Subcutaneous adipose tissue (tissue), 4 donors: ENCODE data around the gene CMTM1. TPM values are rescaled to one million over a fixed set of nuclear protein-coding genes. Genes with fewer than 3 reads are reported as not detected.

Experiments used
- CTCF ChIP-seq: fragments of 450-650 bp; IDR thresholded peaks from one replicate; pipeline ENCODE4 v1.5.1; 2016; ENCODE audit warnings: low read depth, mild to moderate bottlenecking, control low read depth, antibody characterized with exemption, moderate library complexity
- total RNA-seq, 4 donors: library from RNA; depleted of rRNA; stranded (reverse); fragments of >200 nt; gene quantifications; one replicate each; pipeline ENCODE4 v1.1.0, GENCODE V29; 2016

The CMTM1 gene
- total RNA-seq, 4 donors from 2014 or later = 0.66 to 2.2 (median 0.82) TPM; not detected in 1

- TF ChIP-seq CTCF = no peak
Measured at GRCh38 chr16:66521252-66521713, 45.0 kb upstream of the CMTM1 start.

DNA sequence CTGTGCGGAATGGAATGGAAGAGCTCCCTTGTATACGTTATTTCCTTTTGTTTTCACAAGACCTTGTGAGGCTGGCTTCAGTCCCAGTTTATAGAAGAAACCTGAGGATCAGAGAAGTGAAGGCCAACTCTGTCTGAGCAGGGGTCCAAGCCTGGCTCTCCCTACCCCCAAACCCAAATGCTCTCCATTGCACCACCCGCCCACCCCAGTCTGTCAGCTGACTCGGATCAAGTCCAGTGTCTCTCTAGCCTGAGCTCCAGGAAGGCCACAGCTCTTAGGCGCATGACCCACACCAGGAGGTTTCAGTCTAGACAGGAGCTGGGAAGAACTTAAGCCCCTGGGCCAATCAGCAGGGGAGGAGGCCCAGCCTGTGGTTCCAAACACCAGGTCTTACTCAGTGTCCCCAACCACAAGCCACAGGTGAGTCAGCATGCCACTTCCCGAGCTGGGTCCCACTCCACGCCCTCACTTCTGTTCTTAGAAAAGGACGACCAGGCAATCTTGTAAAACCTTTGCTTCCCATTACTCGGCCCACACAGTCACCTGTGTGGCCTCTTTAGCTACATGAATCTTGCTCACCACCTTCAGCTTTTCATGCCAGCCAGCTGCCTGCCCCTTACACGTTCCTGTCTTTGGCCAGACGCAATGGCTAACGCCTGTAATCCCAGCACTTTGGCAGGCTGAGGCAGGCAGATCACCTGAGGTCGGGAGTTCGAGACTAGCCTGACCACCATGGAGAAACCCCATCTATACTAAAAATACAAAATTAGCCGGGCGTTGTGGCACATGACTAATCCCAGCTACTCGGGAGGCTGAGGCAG is 44.1 kb upstream of the CMTM1 start:
- no peak for TF ChIP-seq CTCF

DNA sequence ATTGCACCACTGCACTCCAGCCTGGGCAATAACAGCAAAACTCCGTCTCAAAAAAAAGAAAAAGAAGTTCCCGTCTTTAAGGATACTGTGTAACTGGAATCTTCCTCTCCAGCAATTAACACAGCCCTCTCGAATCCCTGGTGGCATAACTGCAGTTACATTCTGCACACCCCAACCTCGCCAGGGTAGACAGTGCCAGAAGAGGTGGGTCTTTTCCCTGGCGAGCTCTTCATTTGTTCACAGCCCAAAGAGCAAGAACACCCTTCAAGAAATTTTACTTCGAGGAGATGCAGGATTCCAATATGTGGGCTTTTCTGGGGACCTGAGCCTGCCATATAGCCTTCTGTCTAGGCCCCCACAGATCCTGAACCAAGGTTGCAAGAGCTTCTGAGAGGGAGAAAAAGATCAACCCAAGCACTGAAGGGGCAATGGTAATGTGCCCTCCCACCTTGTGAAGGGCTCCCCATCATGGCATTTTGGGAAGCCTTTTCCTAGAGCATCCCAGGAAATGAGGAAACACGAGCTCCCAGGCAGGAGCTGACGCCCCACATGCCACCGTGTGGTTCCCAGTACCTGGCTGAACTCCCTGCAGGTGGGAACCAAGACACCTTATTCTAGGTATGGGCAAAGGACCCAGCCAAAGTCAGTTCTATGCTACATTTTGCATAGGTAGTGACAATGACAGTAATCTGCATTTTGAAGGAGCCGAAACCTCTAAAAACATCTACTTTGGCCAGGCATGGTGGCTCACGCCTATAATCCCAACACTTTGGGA is 43.2 kb upstream of the CMTM1 start:
- TF ChIP-seq CTCF = no peak

DNA sequence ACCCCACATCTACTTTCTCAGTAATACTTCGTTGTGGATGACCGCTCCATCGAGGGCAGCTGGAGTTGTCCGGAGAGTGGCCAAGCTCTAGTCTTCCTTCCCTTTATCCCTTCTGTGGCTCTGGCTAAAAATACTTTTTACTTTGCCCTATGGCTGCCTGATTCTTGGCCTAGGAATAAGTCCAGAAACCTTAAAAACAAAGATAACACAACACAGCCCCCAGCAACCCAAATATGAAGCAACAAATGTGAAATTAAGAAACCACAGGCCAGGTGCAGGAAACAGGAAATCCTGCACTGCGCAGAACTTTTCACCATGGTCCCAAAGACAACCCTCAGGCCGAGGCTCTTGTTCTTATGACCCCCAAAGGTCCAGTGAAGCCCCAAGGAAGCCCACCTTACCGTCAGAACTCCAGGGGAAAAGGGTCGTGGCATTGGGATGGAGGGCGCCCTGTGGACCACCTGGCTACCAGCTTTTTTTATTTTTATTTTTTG is 42.3 kb upstream of the CMTM1 start:
- TF ChIP-seq CTCF = no peak

- no peak for TF ChIP-seq CTCF
Measured at GRCh38 chr16:66524601-66525164, 41.6 kb upstream of the CMTM1 start.

GRCh38 chr16:66525396-66526180 is 40.7 kb upstream of the CMTM1 start:
- no peak for TF ChIP-seq CTCF
